Measurements from ENCODE around the gene TAMALIN. TPM values are rescaled to one million over a fixed set of nuclear protein-coding genes. Genes with fewer than 3 reads are reported as not detected.

TAMALIN gene
- total and polyA plus RNA-seq, 9 donors = 16.8 to 84.1 (median 32.2) TPM

GRCh38 chr12:51973560-51973959 is 33.2 kb upstream of the TAMALIN start:
- WGBS, 3 donors = 59 to 69% (median 62%) methylated on average over 4 of the region's 4 CpGs
- peaks cover 5% of the 10 kb centered on the region for H3K4me1 ChIP-seq (ENCODE audit: insufficient read depth)
- H3K9me3 ChIP-seq = no peaks in the 10 kb centered on the region
- H3K36me3 ChIP-seq = no peaks in the 10 kb centered on the region
- H3K27me3 ChIP-seq = no peaks in the 10 kb centered on the region
- no peak for TF ChIP-seq POLR2A (IDR thresholded peaks at IDR 0.05)
- TF ChIP-seq CTCF (IDR thresholded peaks at IDR 0.05) = no peak
- no peak for TF ChIP-seq EP300 (IDR thresholded peaks at IDR 0.05)
- no peak for DNase-seq
- no peak overlapping the region for H3K27ac ChIP-seq
- no peak overlapping the region for H3K4me3 ChIP-seq
- intact Hi-C loops (cut with DNase I) = no loop called here

- intact Hi-C loops (cut with DNase I) = loop anchor here in 1 of 4 donors (5.0 kb wide), 1 partner anchor 77 kb away; no protein-coding TSS in a partner anchor
- peaks cover 5% of the 10 kb centered on the region for H3K4me1 ChIP-seq (ENCODE audit: insufficient read depth)
Measured at GRCh38 chr12:51974646-51975045, 32.1 kb upstream of the TAMALIN start.

GRCh38 chr12:51975196-51975595 is 31.6 kb upstream of the TAMALIN start:
- H3K4me1 ChIP-seq (ENCODE audit: insufficient read depth) = peaks cover 5% of the 10 kb centered on the region
- no peaks in the 10 kb centered on the region for H3K36me3 ChIP-seq
- H3K4me3 ChIP-seq = no peak overlapping the region
- intact Hi-C loops (cut with DNase I) = loop anchor here in 1 of 4 donors (5.0 kb wide), 1 partner anchor 78 kb away; no protein-coding TSS in a partner anchor
- H3K27ac ChIP-seq = no peak overlapping the region
- TF ChIP-seq CTCF (IDR thresholded peaks at IDR 0.05) = no peak
- no peak for TF ChIP-seq POLR2A (IDR thresholded peaks at IDR 0.05)
- TF ChIP-seq EP300 (IDR thresholded peaks at IDR 0.05) = no peak
- no peaks in the 10 kb centered on the region for H3K9me3 ChIP-seq
- WGBS, 3 donors = 89 to 91% (median 91%) methylated on average over 8 of the region's 8 CpGs
- H3K27me3 ChIP-seq = no peaks in the 10 kb centered on the region
- no peak for DNase-seq

More at GRCh38 chr12:51974646-51975045, 32.1 kb upstream of the TAMALIN start:
- WGBS, 3 donors = 74 to 87% (median 80%) methylated on average over 2 of the region's 2 CpGs
- DNase-seq = no peak
- H3K36me3 ChIP-seq = no peaks in the 10 kb centered on the region
- H3K4me3 ChIP-seq = no peak overlapping the region
- no peak overlapping the region for H3K27ac ChIP-seq
- H3K9me3 ChIP-seq = no peaks in the 10 kb centered on the region
- TF ChIP-seq CTCF (IDR thresholded peaks at IDR 0.05) (no peak), EP300 (IDR thresholded peaks at IDR 0.05) (no peak), POLR2A (IDR thresholded peaks at IDR 0.05) (no peak)
- H3K27me3 ChIP-seq = no peaks in the 10 kb centered on the region

- TF ChIP-seq CTCF (IDR thresholded peaks at IDR 0.05) = no peak
- no peak for TF ChIP-seq EP300 (IDR thresholded peaks at IDR 0.05)
- no peak for TF ChIP-seq POLR2A (IDR thresholded peaks at IDR 0.05)
- WGBS, 3 donors = 80 to 88% (median 81%) methylated on average over 10 of the region's 10 CpGs
- Histone ChIP-seq H3K27ac (no peak overlapping the region), H3K4me1 (ENCODE audit: insufficient read depth) (peaks cover 5% of the 10 kb centered on the region), H3K9me3 (no peaks in the 10 kb centered on the region), H3K27me3 (no peaks in the 10 kb centered on the region), H3K36me3 (no peaks in the 10 kb centered on the region), H3K4me3 (no peak overlapping the region)
- DNase-seq = no peak
- intact Hi-C loops (cut with DNase I) = loop anchor here in 1 of 4 donors (5.0 kb wide), 1 partner anchor 79 kb away; no protein-coding TSS in a partner anchor
Measured at GRCh38 chr12:51976376-51977160, 30.2 kb upstream of the TAMALIN start.

Data from ovary (tissue), 9 donors.